HFFc6 (cell line): ENCODE measurements around the gene GALNT2. TPM values are rescaled to one million over a fixed set of nuclear protein-coding genes. Genes with fewer than 3 reads are reported as not detected.

Experiments
- DNase-seq: peaks from one replicate; pipeline ENCODE4 v3.0.0-alpha.2; 2018
- H3K27ac Mint-ChIP-seq: 2 replicates; pipeline ENCODE4 v1.8.0; 2020; ENCODE audit warnings: mild to moderate bottlenecking, mixed read lengths
- H3K27me3 Mint-ChIP-seq: 2 replicates; pipeline ENCODE4 v1.8.0; 2021; ENCODE audit warnings: mild to moderate bottlenecking, moderate library complexity, mixed read lengths; ENCODE audit not compliant: insufficient read depth
- H3K36me3 Mint-ChIP-seq: 2 replicates; pipeline ENCODE4 v1.8.0; 2021; ENCODE audit warnings: low read depth, mixed read lengths
- H3K4me1 Mint-ChIP-seq: 2 replicates; pipeline ENCODE4 v1.8.0; 2020; ENCODE audit warnings: low read depth, mixed read lengths
- H3K4me3 Mint-ChIP-seq: 2 replicates; pipeline ENCODE4 v1.8.0; 2020; ENCODE audit warnings: mild to moderate bottlenecking, moderate library complexity, mixed read lengths
- H3K9me3 Mint-ChIP-seq: 2 replicates; pipeline ENCODE4 v1.8.0; 2020; ENCODE audit warnings: mild to moderate bottlenecking, mixed read lengths
- CTCF ChIP-seq: fragments of 200-600 bp; sonication (generic); IDR thresholded peaks from 2 replicates; pipeline ENCODE4 v1.5.0; 2021; ENCODE audit warnings: antibody characterized with exemption, mild to moderate bottlenecking
- total RNA-seq, 6 experiments: library from RNA; stranded (reverse); fragmentation: NEBNext Ultra II Directional; extraction: Animal tissue kit (Norgen Biotek cat#: 25700); gene quantifications; 2 replicates in 1 of 6; 3 replicates in 5 of 6; pipeline ENCODE4 v1.2.3, GENCODE V29; 2021

GALNT2 gene
- total RNA-seq, 6 experiments from 2014 or later = 174 to 194 (median 181) TPM

DNA sequence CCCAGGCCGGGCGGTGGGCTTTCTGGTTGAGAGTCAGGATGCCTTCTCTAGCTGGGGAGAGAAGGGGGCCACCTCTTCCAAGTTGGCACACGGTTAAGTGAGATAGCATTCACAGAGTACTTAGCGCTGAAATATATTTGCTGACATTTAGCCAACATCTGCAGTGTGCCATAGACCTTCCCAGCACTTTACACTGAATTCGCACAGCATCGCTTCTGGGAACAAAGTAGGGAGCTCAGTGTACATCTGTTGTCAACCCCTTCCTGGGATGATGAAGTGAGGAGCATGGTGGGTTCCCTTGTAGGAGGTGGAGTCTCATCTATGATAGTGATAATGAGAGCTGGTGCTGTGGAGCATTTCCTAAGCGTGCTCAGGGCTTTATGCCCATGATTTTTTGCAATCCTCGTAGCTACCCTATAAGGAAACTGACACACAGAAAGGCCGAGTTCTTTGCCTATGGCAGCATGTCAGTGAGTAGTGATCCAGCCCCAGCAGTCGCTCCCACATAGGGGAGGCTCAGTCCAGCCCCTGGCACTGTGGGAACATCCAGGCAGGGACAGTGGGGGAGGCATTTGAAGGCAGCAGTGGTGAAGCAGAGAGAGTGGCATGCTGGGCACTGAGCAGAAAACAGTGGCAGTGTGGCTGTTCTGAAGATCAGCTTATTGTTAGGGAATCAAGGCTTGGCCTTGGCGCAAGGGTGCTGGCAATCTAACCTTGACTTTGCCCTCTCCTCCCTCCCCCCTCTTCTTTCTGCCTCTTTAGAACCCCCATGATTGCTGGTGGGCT is 182.8 kb downstream of the GALNT2 start:
- Mint-ChIP-seq H3K36me3 (peaks cover 36% of the 10 kb centered on the region), H3K4me1 (no peaks in the 10 kb centered on the region), H3K9me3 (no peaks in the 10 kb centered on the region), H3K27me3 (peaks cover 3% of the 10 kb centered on the region), H3K27ac (no peak overlapping the region), H3K4me3 (no peak overlapping the region)
- DNase-seq = no peak
- no peak for TF ChIP-seq CTCF

DNA sequence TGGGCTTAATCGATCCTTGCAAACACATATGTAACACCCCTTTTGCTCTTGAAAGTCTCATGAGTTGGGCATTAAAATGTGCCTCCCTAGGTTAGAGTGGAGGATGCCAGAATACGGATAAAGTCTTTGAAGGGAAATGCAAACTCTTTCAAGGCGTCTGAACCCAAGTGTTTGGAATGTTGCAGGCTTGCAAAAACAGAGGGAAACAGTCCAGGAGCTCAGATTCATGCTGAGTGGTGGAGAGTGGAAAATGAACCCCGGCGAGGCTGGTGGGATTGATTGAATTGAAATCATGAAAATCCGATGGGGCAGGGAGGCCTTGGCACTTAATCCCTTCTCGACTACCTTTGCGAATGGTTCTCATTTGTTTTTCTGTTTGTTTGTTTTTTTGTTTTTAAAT is 183.6 kb downstream of the GALNT2 start:
- Mint-ChIP-seq H3K4me3 (no peak overlapping the region), H3K9me3 (no peaks in the 10 kb centered on the region), H3K4me1 (no peaks in the 10 kb centered on the region), H3K27me3 (peaks cover 3% of the 10 kb centered on the region), H3K27ac (no peak overlapping the region), H3K36me3 (peaks cover 37% of the 10 kb centered on the region)
- TF ChIP-seq CTCF = no peak
- no peak for DNase-seq

GRCh38 chr1:230251644-230252191 is 184.7 kb downstream of the GALNT2 start:
- Mint-ChIP-seq H3K4me3 (no peak overlapping the region), H3K27me3 (peaks cover 5% of the 10 kb centered on the region), H3K4me1 (no peaks in the 10 kb centered on the region), H3K36me3 (peaks cover 36% of the 10 kb centered on the region), H3K27ac (no peak overlapping the region), H3K9me3 (no peaks in the 10 kb centered on the region)
- no peak for DNase-seq
- TF ChIP-seq CTCF = no peak

GRCh38 chr1:230253150-230253549 is 186.1 kb downstream of the GALNT2 start:
- Mint-ChIP-seq H3K27me3 (peaks cover 5% of the 10 kb centered on the region), H3K36me3 (peaks cover 41% of the 10 kb centered on the region), H3K9me3 (no peaks in the 10 kb centered on the region; the same call in 1 of the 2 replicates), H3K4me1 (no peaks in the 10 kb centered on the region), H3K27ac (no peak overlapping the region), H3K4me3 (no peak overlapping the region)
- DNase-seq = no peak
- TF ChIP-seq CTCF = no peak

- H3K4me1 Mint-ChIP-seq = no peaks in the 10 kb centered on the region
- DNase-seq = no peak
- no peak overlapping the region for H3K27ac Mint-ChIP-seq
- peaks cover 2% of the 10 kb centered on the region; the same call in 1 of the 2 replicates for H3K27me3 Mint-ChIP-seq
- H3K4me3 Mint-ChIP-seq = no peak overlapping the region
- no peak for TF ChIP-seq CTCF
- no peaks in the 10 kb centered on the region; the same call in 1 of the 2 replicates for H3K9me3 Mint-ChIP-seq
- peaks cover 43% of the 10 kb centered on the region for H3K36me3 Mint-ChIP-seq
Measured at GRCh38 chr1:230254265-230254664, 187.2 kb downstream of the GALNT2 start.
